Gastroesophageal sphincter (tissue), 3 donors: ENCODE data around the gene SNAI1.
"Not testable (repeated sequence)": the region's sequence is repeated elsewhere in the genome, so short reads cannot be mapped to it uniquely, and the experiment has no call there.

Source experiments
- CTCF ChIP-seq, 4 experiments: fragments of 200-600 bp in 2 of 4; fragments of 450-650 bp in 2 of 4; sonication (generic) in 1 of 4; IDR thresholded peaks; one replicate each; pipeline ENCODE4 v1.5.1; 2017 to 2019; ENCODE audit warnings: antibody characterized with exemption in 4 of 4, mild to moderate bottlenecking in 2 of 4, moderate library complexity in 2 of 4
- EP300 ChIP-seq: sonication (generic); formaldehyde crosslinking; IDR thresholded peaks from one replicate; pipeline ENCODE4 v1.6.1; 2017; ENCODE audit warnings: antibody characterized with exemption, mild to moderate bottlenecking
- POLR2A ChIP-seq, 2 donors: fragments of 450-650 bp; IDR thresholded peaks; one replicate each; pipeline ENCODE4 v1.6.1; 2017; ENCODE audit warnings: antibody characterized with exemption in 2 of 2, mild to moderate bottlenecking in 2 of 2, moderate library complexity in 1 of 2
- POLR2AphosphoS5 ChIP-seq: sonication (generic); formaldehyde crosslinking; IDR thresholded peaks from one replicate; pipeline ENCODE4 v1.6.1; 2017; ENCODE audit warnings: antibody characterized with exemption

GRCh38 chr20:50011597-50011996 is 28.8 kb downstream of the SNAI1 start:
- not testable (repeated sequence) for TF ChIP-seq POLR2A (IDR thresholded peaks at IDR 0.05); CTCF (IDR thresholded peaks at IDR 0.05); POLR2AphosphoS5; EP300
